Liver (tissue), 9 donors: ENCODE measurements around the gene INPP5A. TPM values are rescaled to one million over a fixed set of nuclear protein-coding genes. Genes with fewer than 3 reads are reported as not detected.

Experiments
- DNase-seq: peaks from one replicate; pipeline ENCODE4 v3.0.0-alpha.2; 2017; ENCODE audit warnings: low spot score
- H3K27ac ChIP-seq, 2 donors: one replicate each; pipeline ENCODE4 v1.7.0; 2013; ENCODE audit warnings: inconsistent platforms in 2 of 2, low read length in 2 of 2, control low read depth in 1 of 2, low read depth in 1 of 2, mild to moderate bottlenecking in 1 of 2
- H3K27me3 ChIP-seq, 4 donors: one replicate each; pipeline versions ENCODE4 v1.6.1 to v1.7.0; 2013; ENCODE audit warnings: low read length in 3 of 4, inconsistent platforms in 1 of 4, mild to moderate bottlenecking in 1 of 4, moderate library complexity in 1 of 4; ENCODE audit not compliant: control insufficient read depth in 4 of 4, insufficient read depth in 4 of 4
- H3K36me3 ChIP-seq, 4 donors: one replicate each; pipeline versions ENCODE4 v1.6.1 to v1.7.0; 2013; ENCODE audit warnings: low read length in 3 of 4, mild to moderate bottlenecking in 3 of 4, low read depth in 1 of 4, moderate library complexity in 1 of 4; ENCODE audit not compliant: control insufficient read depth in 4 of 4, insufficient read depth in 3 of 4
- H3K4me1 ChIP-seq, 4 donors: one replicate each; pipeline versions ENCODE4 v1.6.1 to v1.7.0; 2013; ENCODE audit warnings: low read length in 3 of 4, mild to moderate bottlenecking in 3 of 4, moderate library complexity in 1 of 4; ENCODE audit not compliant: control insufficient read depth in 4 of 4, insufficient read depth in 4 of 4
- H3K4me3 ChIP-seq, 3 donors: one replicate each; pipeline versions ENCODE4 v1.6.1 to v1.7.0; 2013; ENCODE audit warnings: low read length in 3 of 3, control low read depth in 1 of 3, low read depth in 1 of 3, mild to moderate bottlenecking in 1 of 3
- H3K9ac ChIP-seq, 2 donors: one replicate each; pipeline ENCODE4 v1.7.0; 2013; ENCODE audit warnings: low read length in 2 of 2, mild to moderate bottlenecking in 2 of 2, moderate library complexity in 2 of 2, control low read depth in 1 of 2, low read depth in 1 of 2
- H3K9me3 ChIP-seq, 4 donors: one replicate each; pipeline versions ENCODE4 v1.6.1 to v1.7.0; 2013; ENCODE audit warnings: low read length in 3 of 4; ENCODE audit not compliant: control insufficient read depth in 4 of 4
- ATF3 ChIP-seq: IDR thresholded peaks from 2 replicates; pipeline ENCODE4 v1.6.1; 2016; ENCODE audit warnings: antibody characterized with exemption
- FOXA1 ChIP-seq: IDR thresholded peaks from 2 replicates; pipeline ENCODE4 v1.6.1; 2016; ENCODE audit warnings: antibody characterized with exemption
- FOXA2 ChIP-seq: IDR thresholded peaks from 2 replicates; pipeline ENCODE4 v1.6.1; 2016; ENCODE audit warnings: antibody characterized with exemption
- HNF4A ChIP-seq, 2 donors: conservative IDR thresholded peaks; 2 replicates each; pipeline ENCODE4 v1.6.1; 2016; ENCODE audit warnings: antibody characterized with exemption in 2 of 2, mild to moderate bottlenecking in 2 of 2
- JUND ChIP-seq, 2 donors: IDR thresholded peaks; 2 replicates each; pipeline ENCODE4 v1.6.1; 2016; ENCODE audit warnings: antibody characterized with exemption in 2 of 2
- NR2F2 ChIP-seq: IDR thresholded peaks from 2 replicates; pipeline ENCODE4 v1.6.1; 2016; ENCODE audit warnings: antibody characterized with exemption
- RXRA ChIP-seq, 2 donors: IDR thresholded peaks; 2 replicates each; pipeline ENCODE4 v1.6.1; 2017 to 2018; ENCODE audit warnings: antibody characterized with exemption in 2 of 2, mild to moderate bottlenecking in 1 of 2
- SP1 ChIP-seq: IDR thresholded peaks from 2 replicates; pipeline ENCODE4 v1.6.1; 2018; ENCODE audit warnings: antibody characterized with exemption, mild to moderate bottlenecking
- TAF1 ChIP-seq: conservative IDR thresholded peaks from 2 replicates; pipeline ENCODE4 v1.6.1; 2016; ENCODE audit warnings: antibody characterized with exemption, mild to moderate bottlenecking
- YY1 ChIP-seq: IDR thresholded peaks from 2 replicates; pipeline ENCODE4 v1.6.1; 2016; ENCODE audit warnings: antibody characterized with exemption, mild to moderate bottlenecking
- WGBS: extraction: QIAGEN DNeasy Blood & Tissue Kit; methylation state at CpG from one replicate; pipeline ENCODE4 v1.1.7; 2013; 5-methylcytosine and 5-hydroxymethylcytosine counted together
- polyA plus RNA-seq, 2 donors: library from polyadenylated mRNA; stranded (reverse) in 1 of 2; unstranded in 1 of 2; fragments of 200-250 nt in 1 of 2; fragments of >200 nt in 1 of 2; fragmentation: Nextera tagmentation in 1 of 2; extraction: Ambion mirVana in 1 of 2; gene quantifications; one replicate each; pipeline versions ENCODE4 v1.2.1 to v1.2.3, GENCODE V29; 2013 to 2015
- total RNA-seq, 2 donors: library from RNA; depleted of rRNA; stranded (reverse); fragments of >200 nt; gene quantifications; one replicate each; pipeline ENCODE4 v1.2.3, GENCODE V29; 2014
- TF ChIP-seq, protein P1 (sequence below): IDR thresholded peaks from 2 replicates; pipeline ENCODE4 v1.6.1; 2016; ENCODE audit warnings: antibody characterized with exemption, mild to moderate bottlenecking
- TF ChIP-seq, protein P2 (sequence below): IDR thresholded peaks from 2 replicates; pipeline ENCODE4 v1.6.1; 2016; ENCODE audit warnings: antibody characterized with exemption
- TF ChIP-seq, protein P3 (sequence below): fragments of 150-350 bp; IDR thresholded peaks from 2 replicates; pipeline ENCODE4 v1.5.1; 2017; ENCODE audit warnings: improper control_type of control experiment, low read depth, low read length; ENCODE audit not compliant: missing input control
- donor health status: healthy.
- donor health status: healthy.
- donor health status: healthy.
- donor health status: healthy.
- donor health status: healthy.

The INPP5A gene
- total and polyA plus RNA-seq, 4 donors, result 4.3 to 26.5 (median 10.9) TPM

DNA sequence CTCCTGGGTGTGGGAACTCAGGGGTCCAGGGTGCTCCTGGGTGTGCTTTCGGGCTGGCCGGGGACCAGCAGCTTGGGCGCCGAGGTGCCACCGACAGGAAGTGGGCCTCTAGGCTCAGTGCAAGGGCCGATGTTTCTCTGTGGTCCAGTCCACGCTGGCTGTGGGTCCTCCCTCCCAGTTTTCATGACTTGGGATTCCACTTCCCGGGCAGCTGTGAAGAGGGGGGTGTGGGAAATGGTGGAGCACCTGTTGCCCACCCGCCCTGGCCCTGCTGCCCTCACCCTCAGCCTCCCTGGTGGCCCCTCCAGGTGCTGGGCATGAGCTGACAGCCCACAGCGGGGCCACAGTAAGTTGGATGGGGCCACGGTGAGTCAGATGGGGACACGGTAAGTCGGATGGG is 189.8 kb downstream of the INPP5A start:
- Histone ChIP-seq H3K36me3 (peaks cover 2 to 33% (median 7%) of the 10 kb centered on the region in 4 donors), H3K9me3 (no peaks in the 10 kb centered on the region)
- TF ChIP-seq YY1, result no peak
- TF ChIP-seq RXRA (IDR thresholded peaks at IDR 0.05), result no peak
- TF ChIP-seq, protein P1, sequence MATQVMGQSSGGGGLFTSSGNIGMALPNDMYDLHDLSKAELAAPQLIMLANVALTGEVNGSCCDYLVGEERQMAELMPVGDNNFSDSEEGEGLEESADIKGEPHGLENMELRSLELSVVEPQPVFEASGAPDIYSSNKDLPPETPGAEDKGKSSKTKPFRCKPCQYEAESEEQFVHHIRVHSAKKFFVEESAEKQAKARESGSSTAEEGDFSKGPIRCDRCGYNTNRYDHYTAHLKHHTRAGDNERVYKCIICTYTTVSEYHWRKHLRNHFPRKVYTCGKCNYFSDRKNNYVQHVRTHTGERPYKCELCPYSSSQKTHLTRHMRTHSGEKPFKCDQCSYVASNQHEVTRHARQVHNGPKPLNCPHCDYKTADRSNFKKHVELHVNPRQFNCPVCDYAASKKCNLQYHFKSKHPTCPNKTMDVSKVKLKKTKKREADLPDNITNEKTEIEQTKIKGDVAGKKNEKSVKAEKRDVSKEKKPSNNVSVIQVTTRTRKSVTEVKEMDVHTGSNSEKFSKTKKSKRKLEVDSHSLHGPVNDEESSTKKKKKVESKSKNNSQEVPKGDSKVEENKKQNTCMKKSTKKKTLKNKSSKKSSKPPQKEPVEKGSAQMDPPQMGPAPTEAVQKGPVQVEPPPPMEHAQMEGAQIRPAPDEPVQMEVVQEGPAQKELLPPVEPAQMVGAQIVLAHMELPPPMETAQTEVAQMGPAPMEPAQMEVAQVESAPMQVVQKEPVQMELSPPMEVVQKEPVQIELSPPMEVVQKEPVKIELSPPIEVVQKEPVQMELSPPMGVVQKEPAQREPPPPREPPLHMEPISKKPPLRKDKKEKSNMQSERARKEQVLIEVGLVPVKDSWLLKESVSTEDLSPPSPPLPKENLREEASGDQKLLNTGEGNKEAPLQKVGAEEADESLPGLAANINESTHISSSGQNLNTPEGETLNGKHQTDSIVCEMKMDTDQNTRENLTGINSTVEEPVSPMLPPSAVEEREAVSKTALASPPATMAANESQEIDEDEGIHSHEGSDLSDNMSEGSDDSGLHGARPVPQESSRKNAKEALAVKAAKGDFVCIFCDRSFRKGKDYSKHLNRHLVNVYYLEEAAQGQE, result no peak
- TF ChIP-seq TAF1, result no peak
- no peak for TF ChIP-seq FOXA2
- TF ChIP-seq, protein P2, sequence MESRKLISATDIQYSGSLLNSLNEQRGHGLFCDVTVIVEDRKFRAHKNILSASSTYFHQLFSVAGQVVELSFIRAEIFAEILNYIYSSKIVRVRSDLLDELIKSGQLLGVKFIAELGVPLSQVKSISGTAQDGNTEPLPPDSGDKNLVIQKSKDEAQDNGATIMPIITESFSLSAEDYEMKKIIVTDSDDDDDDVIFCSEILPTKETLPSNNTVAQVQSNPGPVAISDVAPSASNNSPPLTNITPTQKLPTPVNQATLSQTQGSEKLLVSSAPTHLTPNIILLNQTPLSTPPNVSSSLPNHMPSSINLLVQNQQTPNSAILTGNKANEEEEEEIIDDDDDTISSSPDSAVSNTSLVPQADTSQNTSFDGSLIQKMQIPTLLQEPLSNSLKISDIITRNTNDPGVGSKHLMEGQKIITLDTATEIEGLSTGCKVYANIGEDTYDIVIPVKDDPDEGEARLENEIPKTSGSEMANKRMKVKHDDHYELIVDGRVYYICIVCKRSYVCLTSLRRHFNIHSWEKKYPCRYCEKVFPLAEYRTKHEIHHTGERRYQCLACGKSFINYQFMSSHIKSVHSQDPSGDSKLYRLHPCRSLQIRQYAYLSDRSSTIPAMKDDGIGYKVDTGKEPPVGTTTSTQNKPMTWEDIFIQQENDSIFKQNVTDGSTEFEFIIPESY, result no peak
- TF ChIP-seq, protein P3, sequence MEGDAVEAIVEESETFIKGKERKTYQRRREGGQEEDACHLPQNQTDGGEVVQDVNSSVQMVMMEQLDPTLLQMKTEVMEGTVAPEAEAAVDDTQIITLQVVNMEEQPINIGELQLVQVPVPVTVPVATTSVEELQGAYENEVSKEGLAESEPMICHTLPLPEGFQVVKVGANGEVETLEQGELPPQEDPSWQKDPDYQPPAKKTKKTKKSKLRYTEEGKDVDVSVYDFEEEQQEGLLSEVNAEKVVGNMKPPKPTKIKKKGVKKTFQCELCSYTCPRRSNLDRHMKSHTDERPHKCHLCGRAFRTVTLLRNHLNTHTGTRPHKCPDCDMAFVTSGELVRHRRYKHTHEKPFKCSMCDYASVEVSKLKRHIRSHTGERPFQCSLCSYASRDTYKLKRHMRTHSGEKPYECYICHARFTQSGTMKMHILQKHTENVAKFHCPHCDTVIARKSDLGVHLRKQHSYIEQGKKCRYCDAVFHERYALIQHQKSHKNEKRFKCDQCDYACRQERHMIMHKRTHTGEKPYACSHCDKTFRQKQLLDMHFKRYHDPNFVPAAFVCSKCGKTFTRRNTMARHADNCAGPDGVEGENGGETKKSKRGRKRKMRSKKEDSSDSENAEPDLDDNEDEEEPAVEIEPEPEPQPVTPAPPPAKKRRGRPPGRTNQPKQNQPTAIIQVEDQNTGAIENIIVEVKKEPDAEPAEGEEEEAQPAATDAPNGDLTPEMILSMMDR, result no peak
- TF ChIP-seq FOXA1, result no peak
- no peak for TF ChIP-seq SP1
- no peak for TF ChIP-seq HNF4A (conservative IDR thresholded peaks at IDR 0.05)
- TF ChIP-seq NR2F2, result no peak
- TF ChIP-seq ATF3, result no peak
- no peak for TF ChIP-seq JUND (IDR thresholded peaks at IDR 0.05)

DNA sequence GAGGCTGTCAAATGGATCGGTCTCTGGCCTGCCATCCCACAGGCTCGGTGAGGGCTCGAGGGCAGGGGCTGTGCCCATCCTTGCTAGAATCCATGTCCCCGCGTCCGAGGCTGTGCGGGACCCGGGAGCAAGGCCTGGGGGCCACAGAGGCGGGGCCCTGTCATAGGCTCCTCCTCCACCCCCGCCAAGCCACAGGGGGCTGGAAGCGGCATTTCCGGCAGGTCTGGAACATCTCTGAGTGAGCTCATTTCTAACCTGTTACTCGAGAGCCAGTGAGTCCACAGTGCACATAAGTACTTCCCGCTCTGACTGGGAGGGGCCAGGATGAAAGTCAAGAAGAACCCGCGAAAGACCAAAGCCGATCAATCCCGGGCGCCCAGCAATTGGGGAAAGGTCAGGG is 190.7 kb downstream of the INPP5A start:
- no peak for DNase-seq
- Histone ChIP-seq H3K9me3 (no peaks in the 10 kb centered on the region), H3K27ac (no peak overlapping the region), H3K9ac (no peak overlapping the region), H3K27me3 (no peaks in the 10 kb centered on the region), H3K4me3 (no peak overlapping the region), H3K36me3 (peaks cover 2 to 36% (median 7%) of the 10 kb centered on the region in 4 donors), H3K4me1 (no peaks in the 10 kb centered on the region)
- no peak for TF ChIP-seq FOXA1
- TF ChIP-seq, protein P1, result no peak
- no peak for TF ChIP-seq TAF1
- TF ChIP-seq, protein P2, result no peak
- no peak for TF ChIP-seq NR2F2
- WGBS, result 96% methylated on average over 19 of the region's 19 CpGs

More for the DNA sequence above, 189.8 kb downstream of the INPP5A start:
- Histone ChIP-seq H3K9ac (no peak overlapping the region), H3K27ac (no peak overlapping the region), H3K4me1 (no peaks in the 10 kb centered on the region), H3K4me3 (no peak overlapping the region), H3K27me3 (no peaks in the 10 kb centered on the region)
- 96% methylated on average over 13 of the region's 13 CpGs for WGBS
- no peak for DNase-seq
